Measurements from ENCODE around the gene ADRA1B.

Gene ADRA1B

GRCh38 chr5:159928122-159928909 is 12.0 kb downstream of the ADRA1B start:
- H3K79me2 ChIP-seq = no peaks in the 10 kb centered on the region
- no peaks in the 10 kb centered on the region for H3K36me3 ChIP-seq (ENCODE audit: control insufficient read depth, insufficient read depth, low read length)
- H3K4me2 ChIP-seq (ENCODE audit: low read length) = no peak overlapping the region
- no peak overlapping the region for H2AFZ ChIP-seq
- H3K9ac ChIP-seq = no peak overlapping the region
- no peak for TF ChIP-seq CTCF (IDR thresholded peaks at IDR 0.05)
- no peaks in the 10 kb centered on the region for H3K9me3 ChIP-seq (ENCODE audit: control insufficient read depth, low read length)
- H3K4me1 ChIP-seq = no peaks in the 10 kb centered on the region
- no peak overlapping the region for H3K27ac ChIP-seq
- no peaks in the 10 kb centered on the region for H3K27me3 ChIP-seq (ENCODE audit: control insufficient read depth, insufficient read depth, low read length)
- no peak overlapping the region for H3K4me3 ChIP-seq (ENCODE audit: low read depth, low read length)

- Histone ChIP-seq H3K27ac (no peak overlapping the region), H3K27me3 (ENCODE audit: control insufficient read depth, insufficient read depth, low read length) (no peaks in the 10 kb centered on the region), H3K36me3 (ENCODE audit: control insufficient read depth, insufficient read depth, low read length) (no peaks in the 10 kb centered on the region), H2AFZ (no peak overlapping the region), H3K79me2 (no peaks in the 10 kb centered on the region), H3K4me3 (ENCODE audit: low read depth, low read length) (no peak overlapping the region), H3K4me2 (ENCODE audit: low read length) (no peak overlapping the region), H3K4me1 (no peaks in the 10 kb centered on the region), H3K9ac (no peak overlapping the region), H3K9me3 (ENCODE audit: control insufficient read depth, low read length) (no peaks in the 10 kb centered on the region)
- TF ChIP-seq CTCF (IDR thresholded peaks at IDR 0.05) = no peak
Measured at GRCh38 chr5:159929176-159929575, 12.9 kb downstream of the ADRA1B start.

- H2AFZ ChIP-seq = no peak overlapping the region
- H3K27me3 ChIP-seq (ENCODE audit: control insufficient read depth, insufficient read depth, low read length) = no peaks in the 10 kb centered on the region
- no peak overlapping the region for H3K4me2 ChIP-seq (ENCODE audit: low read length)
- H3K4me3 ChIP-seq (ENCODE audit: low read depth, low read length) = no peak overlapping the region
- no peak overlapping the region for H3K27ac ChIP-seq
- no peaks in the 10 kb centered on the region for H3K9me3 ChIP-seq (ENCODE audit: control insufficient read depth, low read length)
- H3K4me1 ChIP-seq = no peaks in the 10 kb centered on the region
- no peak for TF ChIP-seq CTCF (IDR thresholded peaks at IDR 0.05)
- no peaks in the 10 kb centered on the region for H3K36me3 ChIP-seq (ENCODE audit: control insufficient read depth, insufficient read depth, low read length)
- H3K79me2 ChIP-seq = no peaks in the 10 kb centered on the region
- no peak overlapping the region for H3K9ac ChIP-seq
Measured at GRCh38 chr5:159933531-159934485, 17.5 kb downstream of the ADRA1B start.

- Histone ChIP-seq H3K4me2 (ENCODE audit: low read length) (no peak overlapping the region), H3K79me2 (no peaks in the 10 kb centered on the region), H3K9me3 (ENCODE audit: control insufficient read depth, low read length) (no peaks in the 10 kb centered on the region), H2AFZ (no peak overlapping the region), H3K27me3 (ENCODE audit: control insufficient read depth, insufficient read depth, low read length) (no peaks in the 10 kb centered on the region), H3K4me3 (ENCODE audit: low read depth, low read length) (no peak overlapping the region), H3K27ac (no peak overlapping the region), H3K4me1 (no peaks in the 10 kb centered on the region), H3K36me3 (ENCODE audit: control insufficient read depth, insufficient read depth, low read length) (no peaks in the 10 kb centered on the region), H3K9ac (no peak overlapping the region)
- TF ChIP-seq CTCF (IDR thresholded peaks at IDR 0.05) = no peak
Measured at GRCh38 chr5:159935946-159936345, 19.7 kb downstream of the ADRA1B start.
